ENCODE measurements around the gene RAPGEF1. TPM values are rescaled to one million over a fixed set of nuclear protein-coding genes. Genes with fewer than 3 reads are reported as not detected.

The RAPGEF1 gene
- total and polyA plus RNA-seq, 2 donors (not counting 3 experiments of a cell fraction or from before 2014, with no cell fraction given): 50.0 to 124 TPM

DNA sequence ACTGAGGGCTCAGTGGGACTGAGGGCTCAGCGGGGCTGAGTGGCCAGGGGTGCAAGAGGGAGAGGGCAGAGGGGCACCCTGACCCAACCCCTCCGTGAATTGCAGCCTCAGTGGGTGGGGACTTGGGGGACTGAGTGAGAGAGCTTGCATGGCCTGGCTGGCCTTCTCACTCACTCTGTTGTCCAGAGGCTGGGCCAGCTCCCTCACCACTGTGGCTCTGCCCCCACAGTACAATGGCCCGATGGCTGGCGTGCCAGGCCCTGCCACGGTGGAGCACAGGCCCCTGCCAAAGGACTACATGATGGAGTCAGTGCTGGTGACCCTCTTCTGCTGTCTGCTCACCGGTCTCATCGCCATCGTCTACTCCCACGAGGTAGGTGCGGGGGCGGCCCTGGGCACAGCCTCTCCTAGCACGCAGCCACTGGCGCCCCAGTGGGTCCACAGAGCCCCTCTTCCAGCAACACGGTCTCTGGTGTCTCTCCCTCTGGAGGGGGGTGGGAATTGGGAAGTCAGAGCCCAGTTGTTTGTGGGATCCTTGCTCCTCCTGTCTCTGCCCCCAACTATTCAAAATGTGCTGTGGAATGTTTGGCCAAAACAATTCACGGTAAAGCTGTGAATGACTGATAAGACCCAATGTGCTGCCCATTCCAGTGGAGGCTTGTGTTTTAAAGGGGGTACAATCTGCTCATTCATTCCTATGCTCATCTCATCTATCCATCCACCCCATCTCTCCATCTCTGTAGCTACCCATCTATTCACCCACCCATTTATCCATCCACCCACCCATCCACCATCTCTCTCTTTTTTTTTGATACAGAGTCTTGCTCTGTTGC, 183.8 kb downstream of the RAPGEF1 start:
- Histone ChIP-seq H3K4me3 (replicated peaks in 1 of 3; ENCODE audit: insufficient read depth in 1 of 3, low read depth in 1 of 3, low read length in 3 of 3) (no peak overlapping the region), H3K9me3 (replicated peaks; ENCODE audit: control insufficient read depth, insufficient read depth, low read length) (no peaks in the 10 kb centered on the region), H3K79me2 (ENCODE audit: control insufficient read depth, insufficient read depth, low read length) (no peaks in the 10 kb centered on the region), H3K4me2 (ENCODE audit: insufficient read depth, low read length) (no peak overlapping the region), H3K9ac (replicated peaks; ENCODE audit: extremely low read depth, insufficient read depth, low read length) (no peak overlapping the region), H3K9me1 (replicated peaks; ENCODE audit: control insufficient read depth, extremely low read depth, insufficient read depth, low read length) (no peaks in the 10 kb centered on the region), H3K27ac (ENCODE audit: insufficient read depth, low read depth, low read length) (no peak overlapping the region), H4K20me1 (replicated peaks; ENCODE audit: control insufficient read depth, extremely low read depth, insufficient read depth, low read length) (no peaks in the 10 kb centered on the region), H3K27me3 (ENCODE audit: control insufficient read depth in 2 of 2, insufficient read depth in 2 of 2, low read length in 2 of 2) (peaks cover 14 to 19% of the 10 kb centered on the region in 2 experiments), H3K36me3 (ENCODE audit: control insufficient read depth in 2 of 2, extremely low read depth in 1 of 2, insufficient read depth in 2 of 2, low read length in 2 of 2) (no peaks in the 10 kb centered on the region), H2AFZ (ENCODE audit: low read depth, low read length) (no peak overlapping the region), H3K4me1 (ENCODE audit: control insufficient read depth, extremely low read depth, insufficient read depth, low read length) (no peaks in the 10 kb centered on the region)
- BruUV-seq (replicated peaks): no TSS peak
- no peak for FAIRE-seq
- intact Hi-C loops (cut with micrococcal nuclease) (no loop called here), dilution Hi-C loops (cut with MboI; ENCODE audit: extremely low pct_ligation_motif_present, low sequenced_read_pairs) (no loop called here)
- no peak for DNase-seq (ENCODE audit: low read depth, low spot score)
- TF ChIP-seq MYC (IDR thresholded peaks at IDR 0.05; ENCODE audit: low read depth, low read length) (no peak), GATA2 (IDR thresholded peaks at IDR 0.05; ENCODE audit: insufficient read depth, insufficient read length, low read depth, low read length) (no peak), EZH2 (IDR thresholded peaks at IDR 0.05; ENCODE audit: borderline replicate concordance, low read depth, low read length, severe bottlenecking) (no peak)
- ChIA-PET CTCF (interaction anchor here (0.7 kb wide), 1 partner anchor 9 kb away, joined by 3 read pairs; no protein-coding TSS in a partner anchor), POLR2A (no interaction called here)

DNA sequence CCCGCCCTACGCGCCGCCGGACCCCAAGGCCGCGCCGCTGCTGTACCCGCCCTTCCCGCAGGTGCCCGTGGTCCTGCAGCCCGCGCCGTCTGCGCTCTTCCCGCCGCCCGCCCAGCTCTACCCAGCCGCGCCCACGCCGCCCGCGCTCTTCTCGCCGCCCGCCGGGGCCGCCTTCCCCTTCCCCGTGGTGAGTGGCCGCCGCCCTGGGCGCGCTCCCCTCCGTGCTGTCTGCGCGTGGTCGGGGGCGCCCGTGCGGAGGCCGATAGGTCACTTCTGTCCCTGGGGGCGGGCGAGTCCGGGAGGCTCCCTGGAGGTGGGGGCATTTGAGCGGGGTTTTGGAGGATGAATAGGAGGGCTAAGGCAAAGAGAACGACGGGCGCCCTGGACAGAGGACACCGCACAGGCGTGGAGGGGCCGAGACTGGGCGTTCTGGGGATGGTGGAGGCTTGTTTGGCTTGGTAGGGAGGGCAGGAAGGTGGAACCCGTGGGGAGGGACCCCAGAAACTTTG, 185.0 kb downstream of the RAPGEF1 start:
- no peak overlapping the region for H3K9ac ChIP-seq (replicated peaks; ENCODE audit: extremely low read depth, insufficient read depth, low read length)
- H3K79me2 ChIP-seq (ENCODE audit: control insufficient read depth, insufficient read depth, low read length): no peaks in the 10 kb centered on the region
- POLR2A ChIA-PET: no interaction called here
- no peaks in the 10 kb centered on the region for H3K36me3 ChIP-seq (ENCODE audit: control insufficient read depth in 2 of 2, extremely low read depth in 1 of 2, insufficient read depth in 2 of 2, low read length in 2 of 2)
- no peak overlapping the region for H3K4me2 ChIP-seq (ENCODE audit: insufficient read depth, low read length)
- CTCF ChIA-PET: no interaction called here
- TF ChIP-seq FOS (IDR thresholded peaks at IDR 0.05; ENCODE audit: borderline replicate concordance, insufficient read depth, low read length) (no peak), POLR2A (IDR thresholded peaks at IDR 0.05; ENCODE audit: low read depth, low read length) (no peak), JUN (IDR thresholded peaks at IDR 0.05; ENCODE audit: borderline replicate concordance, insufficient read depth, insufficient read length, low read depth) (no peak), GATA2 (IDR thresholded peaks at IDR 0.05; ENCODE audit: insufficient read depth, insufficient read length, low read depth, low read length) (no peak), MYC (IDR thresholded peaks at IDR 0.05; ENCODE audit: low read depth, low read length) (no peak), POLR2AphosphoS5 (IDR thresholded peaks at IDR 0.05; ENCODE audit: insufficient read depth, low read depth, low read length) (no peak), EZH2 (IDR thresholded peaks at IDR 0.05; ENCODE audit: borderline replicate concordance, low read depth, low read length, severe bottlenecking) (peak; percentile 59)
- TF ChIP-seq, protein P1, sequence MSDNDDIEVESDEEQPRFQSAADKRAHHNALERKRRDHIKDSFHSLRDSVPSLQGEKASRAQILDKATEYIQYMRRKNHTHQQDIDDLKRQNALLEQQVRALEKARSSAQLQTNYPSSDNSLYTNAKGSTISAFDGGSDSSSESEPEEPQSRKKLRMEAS (IDR thresholded peaks at IDR 0.05; ENCODE audit: insufficient read depth, insufficient read length): no peak
- H3K4me1 ChIP-seq (ENCODE audit: control insufficient read depth, extremely low read depth, insufficient read depth, low read length): no peaks in the 10 kb centered on the region
- no peaks in the 10 kb centered on the region for H3K9me1 ChIP-seq (replicated peaks; ENCODE audit: control insufficient read depth, extremely low read depth, insufficient read depth, low read length)
- intact Hi-C loops (cut with micrococcal nuclease): no loop called here
- no peak for FAIRE-seq
- H3K27me3 ChIP-seq (ENCODE audit: control insufficient read depth in 2 of 2, insufficient read depth in 2 of 2, low read length in 2 of 2): peaks cover 18 to 19% of the 10 kb centered on the region in 2 experiments
- dilution Hi-C loops (cut with MboI; ENCODE audit: extremely low pct_ligation_motif_present, low sequenced_read_pairs): no loop called here
- H4K20me1 ChIP-seq (replicated peaks; ENCODE audit: control insufficient read depth, extremely low read depth, insufficient read depth, low read length): no peaks in the 10 kb centered on the region
- H3K27ac ChIP-seq (ENCODE audit: insufficient read depth, low read depth, low read length): no peak overlapping the region
- no peak for DNase-seq (ENCODE audit: low read depth, low spot score)
- H3K4me3 ChIP-seq (replicated peaks in 1 of 3; ENCODE audit: insufficient read depth in 1 of 3, low read depth in 1 of 3, low read length in 3 of 3): no peak overlapping the region
- no TSS peak for BruUV-seq (replicated peaks)
- H2AFZ ChIP-seq (ENCODE audit: low read depth, low read length): no peak overlapping the region
- no peaks in the 10 kb centered on the region for H3K9me3 ChIP-seq (replicated peaks; ENCODE audit: control insufficient read depth, insufficient read depth, low read length)
